GM12874 (cell line): ENCODE results near the gene COQ8B.

Experiments
- CTCF ChIP-seq: IDR thresholded peaks from 2 replicates; pipeline ENCODE4 v1.5.1; 2011; ENCODE audit warnings: low read depth, mild to moderate bottlenecking, control low read depth, low read length, moderate library complexity; ENCODE audit not compliant: insufficient read depth

COQ8B gene

GRCh38 chr19:40690050-40690692 lies 26.5 kb downstream of the COQ8B start, which contains the start of gene NUMBL:
Gene NUMBL (minus strand): TSS chr19:40690651. CDS start chr19:40690483, 168 bp downstream.
- TF ChIP-seq CTCF: no peak

- no peak for TF ChIP-seq CTCF
These were observed 27.2 kb downstream of the COQ8B start for GRCh38 chr19:40689339-40690049.

GRCh38 chr19:40688987-40689338 lies 27.7 kb downstream of the COQ8B start:
- TF ChIP-seq CTCF: no peak

- no peak for TF ChIP-seq CTCF
These were observed 28.4 kb downstream of the COQ8B start for GRCh38 chr19:40688309-40688708.

- TF ChIP-seq CTCF: no peak
These were observed 29.1 kb downstream of the COQ8B start for GRCh38 chr19:40687525-40688016.

GRCh38 chr19:40686882-40687524 lies 29.7 kb downstream of the COQ8B start:
- no peak for TF ChIP-seq CTCF

- TF ChIP-seq CTCF: no peak
These were observed 31.1 kb downstream of the COQ8B start for GRCh38 chr19:40685563-40685962.
